Lower leg skin (tissue), 4 donors: Measurements from ENCODE around the gene ODR4. TPM values are rescaled to one million over a fixed set of nuclear protein-coding genes. Genes with fewer than 3 reads are reported as not detected.

Experiments
- DNase-seq, 2 donors: peaks; one replicate each; pipeline ENCODE4 v3.0.0-alpha.2; 2019; ENCODE audit warnings: low spot score in 2 of 2
- H3K4me3 ChIP-seq: fragments of 200-600 bp; sonication (generic); 2 replicates; pipeline ENCODE4 v1.5.1; 2017; ENCODE audit warnings: mild to moderate bottlenecking, low read depth; ENCODE audit not compliant: poor library complexity, severe bottlenecking
- POLR2A ChIP-seq, 2 donors: fragments of 450-650 bp; IDR thresholded peaks; one replicate each; pipeline ENCODE4 v1.6.1; 2016 to 2017; ENCODE audit warnings: antibody characterized with exemption in 2 of 2, mild to moderate bottlenecking in 1 of 2, moderate library complexity in 1 of 2
- WGBS, 2 donors: methylation state at CpG; one replicate each; pipeline ENCODE4 v1.1.5; 2018; 5-methylcytosine and 5-hydroxymethylcytosine counted together
- intact Hi-C: fragments of 100-400 bp; cut with DNase I; formaldehyde crosslinking; loops from one replicate; pipeline ENCODE4 v1.15.0; 2023; ENCODE audit warnings: low total_unique reads
- total RNA-seq, 4 donors: library from RNA; depleted of rRNA; stranded (reverse); fragments of >200 nt; gene quantifications; one replicate each; pipeline ENCODE4 v1.1.0, GENCODE V29; 2016
- TF ChIP-seq, protein P1 (sequence below), 3 donors: fragments of 450-650 bp; IDR thresholded peaks; one replicate each; pipeline ENCODE4 v1.5.1; 2016; ENCODE audit warnings: antibody characterized with exemption in 3 of 3, mild to moderate bottlenecking in 3 of 3, moderate library complexity in 2 of 3

Gene ODR4
- total RNA-seq, 4 donors from 2014 or later = 12.7 to 34.0 (median 17.6) TPM

DNA sequence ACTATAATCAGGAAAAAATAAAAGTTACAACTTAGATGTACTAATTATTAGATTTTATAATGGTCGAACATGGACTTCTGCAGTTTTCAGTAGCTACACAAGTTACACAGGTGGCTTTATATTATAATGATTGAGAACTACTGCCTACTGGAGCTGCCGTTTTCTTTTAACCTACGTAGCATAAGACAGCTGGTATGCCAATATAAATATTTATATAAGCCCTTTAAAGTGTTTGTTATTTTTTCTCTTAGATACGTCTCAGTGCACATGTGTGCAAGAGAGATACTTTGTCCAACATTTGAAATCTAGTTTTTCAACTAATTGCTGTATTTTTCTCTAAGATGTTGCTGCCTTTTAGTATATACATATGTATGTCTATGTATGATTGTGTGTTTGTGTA is 42.9 kb downstream of the ODR4 start:
- no peak for TF ChIP-seq POLR2A (IDR thresholded peaks at IDR 0.05)
- TF ChIP-seq, protein P1, sequence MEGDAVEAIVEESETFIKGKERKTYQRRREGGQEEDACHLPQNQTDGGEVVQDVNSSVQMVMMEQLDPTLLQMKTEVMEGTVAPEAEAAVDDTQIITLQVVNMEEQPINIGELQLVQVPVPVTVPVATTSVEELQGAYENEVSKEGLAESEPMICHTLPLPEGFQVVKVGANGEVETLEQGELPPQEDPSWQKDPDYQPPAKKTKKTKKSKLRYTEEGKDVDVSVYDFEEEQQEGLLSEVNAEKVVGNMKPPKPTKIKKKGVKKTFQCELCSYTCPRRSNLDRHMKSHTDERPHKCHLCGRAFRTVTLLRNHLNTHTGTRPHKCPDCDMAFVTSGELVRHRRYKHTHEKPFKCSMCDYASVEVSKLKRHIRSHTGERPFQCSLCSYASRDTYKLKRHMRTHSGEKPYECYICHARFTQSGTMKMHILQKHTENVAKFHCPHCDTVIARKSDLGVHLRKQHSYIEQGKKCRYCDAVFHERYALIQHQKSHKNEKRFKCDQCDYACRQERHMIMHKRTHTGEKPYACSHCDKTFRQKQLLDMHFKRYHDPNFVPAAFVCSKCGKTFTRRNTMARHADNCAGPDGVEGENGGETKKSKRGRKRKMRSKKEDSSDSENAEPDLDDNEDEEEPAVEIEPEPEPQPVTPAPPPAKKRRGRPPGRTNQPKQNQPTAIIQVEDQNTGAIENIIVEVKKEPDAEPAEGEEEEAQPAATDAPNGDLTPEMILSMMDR (IDR thresholded peaks at IDR 0.05) = no peak
- no peak for DNase-seq
- 79 to 84% methylated on average over 4 of the region's 4 CpGs for WGBS, 2 donors
- intact Hi-C loops = no loop called here
- H3K4me3 ChIP-seq = no peak overlapping the region

DNA sequence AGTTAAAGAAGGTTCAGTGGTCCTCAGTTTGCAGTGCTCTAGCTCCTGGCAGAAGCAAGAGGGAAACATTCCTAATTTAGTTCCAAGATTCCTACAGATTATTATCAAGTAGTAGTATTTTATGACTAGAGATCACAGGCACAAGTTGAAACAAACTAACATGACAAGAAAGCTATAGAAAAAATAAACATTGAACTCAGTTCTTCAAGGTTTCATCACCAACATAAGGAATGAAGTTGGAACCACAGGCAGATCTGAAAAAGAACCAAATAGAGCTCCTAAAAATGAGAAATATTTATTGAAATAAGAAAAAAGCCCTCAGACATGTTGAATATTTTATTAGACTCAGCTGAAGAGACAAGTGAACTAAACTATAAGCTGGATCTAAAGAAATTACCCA is 44.7 kb downstream of the ODR4 start:
- DNase-seq = no peak
- H3K4me3 ChIP-seq = no peak overlapping the region
- TF ChIP-seq, protein P1 (IDR thresholded peaks at IDR 0.05) = no peak
- no peak for TF ChIP-seq POLR2A (IDR thresholded peaks at IDR 0.05)
- intact Hi-C loops = no loop called here

DNA sequence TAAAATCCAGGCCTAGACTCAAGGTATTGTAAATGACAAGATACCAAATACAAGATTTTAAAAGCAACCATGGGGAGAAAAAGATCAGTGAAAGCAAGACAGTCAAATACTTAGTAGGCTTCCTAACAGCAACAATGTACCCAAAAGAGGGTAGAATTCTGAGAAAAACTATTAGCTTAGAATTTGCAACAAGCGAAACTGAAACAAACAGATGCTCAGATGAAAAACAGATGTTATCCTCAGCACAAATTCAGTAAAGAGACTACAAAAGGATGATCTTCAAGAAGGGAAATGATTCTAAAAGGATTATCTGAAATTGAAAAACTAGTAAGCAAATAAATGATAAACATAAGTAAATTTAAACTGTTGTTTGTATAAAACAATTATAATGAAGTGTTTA is 45.3 kb downstream of the ODR4 start:
- WGBS, 2 donors = 54 to 57% methylated on average over 1 of the region's 1 CpG
- no peak overlapping the region for H3K4me3 ChIP-seq
- TF ChIP-seq, protein P1 (IDR thresholded peaks at IDR 0.05) = no peak
- no peak for TF ChIP-seq POLR2A (IDR thresholded peaks at IDR 0.05)

DNA sequence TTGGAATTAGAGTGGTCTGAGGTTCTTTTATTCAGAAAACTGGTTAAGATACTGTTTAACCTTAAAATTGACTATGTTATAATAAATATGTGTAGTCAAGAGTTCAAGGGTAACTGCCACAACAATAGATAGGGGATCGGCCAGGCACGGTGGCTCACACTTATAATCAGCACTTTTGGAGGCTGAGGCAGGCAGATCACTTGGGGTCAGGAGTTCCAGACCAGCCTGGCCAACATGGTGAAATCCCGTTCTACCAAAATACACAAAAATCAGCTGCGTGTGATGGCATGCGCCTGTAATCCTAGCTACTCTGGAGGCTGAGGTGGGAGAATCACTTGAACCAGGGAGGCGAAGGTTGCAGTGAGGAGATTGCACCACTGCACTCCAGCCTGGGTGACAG is 45.8 kb downstream of the ODR4 start:
- intact Hi-C loops = no loop called here
- 92 to 96% methylated on average over 6 of the region's 6 CpGs for WGBS, 2 donors
- no peak for DNase-seq
- no peak overlapping the region for H3K4me3 ChIP-seq
- TF ChIP-seq, protein P1 (IDR thresholded peaks at IDR 0.05) = no peak
- TF ChIP-seq POLR2A (IDR thresholded peaks at IDR 0.05) = no peak

More for the DNA sequence above, 45.3 kb downstream of the ODR4 start:
- intact Hi-C loops = no loop called here
- DNase-seq = no peak

DNA sequence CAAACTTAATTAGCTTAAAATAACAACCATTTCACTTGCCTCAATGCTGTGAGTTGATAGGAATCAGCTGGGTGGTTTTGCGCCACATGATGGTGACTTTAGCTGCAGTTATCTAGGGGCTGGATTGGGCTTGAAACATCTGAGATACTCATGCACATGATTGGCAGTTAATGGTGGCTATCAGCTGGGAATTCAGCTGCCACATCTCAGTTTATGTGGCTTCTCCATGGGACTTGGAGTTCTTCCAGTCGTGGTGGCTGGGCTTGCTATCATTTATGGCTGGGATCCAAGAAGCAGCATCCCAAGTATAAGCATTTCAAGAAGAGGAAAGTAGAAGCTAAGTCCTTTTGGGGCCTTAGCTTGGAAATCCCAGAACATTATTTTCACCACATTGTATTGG is 48.9 kb downstream of the ODR4 start:
- intact Hi-C loops = no loop called here
- TF ChIP-seq POLR2A (IDR thresholded peaks at IDR 0.05) = no peak
- TF ChIP-seq, protein P1 (IDR thresholded peaks at IDR 0.05) = no peak
- 64 to 69% methylated on average over 2 of the region's 2 CpGs for WGBS, 2 donors
- H3K4me3 ChIP-seq = no peak overlapping the region
- no peak for DNase-seq

DNA sequence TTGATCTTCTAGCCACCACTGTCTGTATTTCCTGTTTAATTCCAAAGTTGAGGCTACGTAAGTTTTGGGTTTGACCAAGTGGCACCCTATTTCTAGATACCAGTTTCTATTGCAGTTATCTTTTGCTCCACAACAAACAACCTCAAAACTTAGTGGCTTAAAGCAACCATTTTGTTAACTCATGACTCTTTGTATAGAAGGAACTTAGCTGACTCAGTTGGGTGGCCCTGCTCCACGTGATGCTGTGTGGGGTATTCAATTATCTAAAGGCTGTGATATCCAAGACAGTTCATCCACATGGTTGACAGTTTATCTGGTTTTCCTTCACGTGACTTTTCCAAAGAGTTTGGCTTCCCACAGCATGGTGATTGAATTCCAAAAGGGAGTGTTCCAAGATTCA is 50.5 kb downstream of the ODR4 start:
- DNase-seq = no peak
- WGBS, 2 donors = 83 to 85% methylated on average over 3 of the region's 3 CpGs
- TF ChIP-seq POLR2A (IDR thresholded peaks at IDR 0.05) = no peak
- TF ChIP-seq, protein P1 (IDR thresholded peaks at IDR 0.05) = no peak
- no peak overlapping the region for H3K4me3 ChIP-seq
- intact Hi-C loops = no loop called here
